GM21619 (cell line): ENCODE results near the gene FAM193A.
"Not testable (repeated sequence)": the region's sequence is repeated elsewhere in the genome, so short reads cannot be mapped to it uniquely, and the experiment has no call there.

Experiments used
- ATAC-seq: cut with Tn5 transposase; IDR thresholded peaks from one replicate; pipeline ENCODE4 v1.9.1; 2021; ENCODE audit not compliant: unreplicated experiment

FAM193A gene

DNA sequence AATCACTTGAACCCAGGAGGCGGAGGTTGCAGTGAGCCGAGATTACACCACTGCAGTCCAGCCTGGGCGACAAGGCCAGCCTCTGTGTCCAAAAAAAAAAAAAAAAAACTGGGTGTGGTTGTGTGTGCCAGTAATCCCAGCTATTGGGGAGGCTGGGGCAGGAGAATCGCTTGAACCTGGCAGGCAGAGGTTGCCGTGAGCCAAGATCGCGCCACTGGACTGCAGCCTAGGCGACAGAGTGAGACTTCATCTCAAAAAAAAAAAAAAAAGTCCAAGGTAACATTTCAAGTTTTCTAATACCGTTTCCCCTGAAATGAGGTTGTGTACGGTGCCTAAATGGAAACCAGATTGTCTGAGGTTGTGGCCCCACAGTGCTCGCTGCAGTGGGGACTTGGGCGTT lies 35.6 kb downstream of the FAM193A start:
- ATAC-seq = no peak

DNA sequence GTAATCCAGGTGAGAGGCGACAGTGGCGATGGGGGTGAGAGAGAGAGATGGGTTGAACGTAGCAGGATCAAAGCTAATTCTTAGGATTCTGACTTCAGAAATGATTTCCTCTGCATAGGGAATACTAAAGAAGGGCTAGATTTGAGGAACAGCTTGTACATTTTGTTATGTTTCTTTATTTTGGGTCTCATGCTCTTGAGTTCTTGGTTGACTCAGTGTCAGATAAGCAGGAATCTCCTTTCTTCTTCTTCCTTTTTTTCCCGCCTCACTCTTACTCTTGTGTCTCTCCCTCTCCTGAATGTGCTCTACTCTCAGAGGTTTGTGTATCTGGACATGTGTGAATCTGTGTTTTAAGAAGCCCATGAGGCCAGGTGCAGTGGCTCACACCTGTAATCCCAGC lies 36.4 kb downstream of the FAM193A start:
- no peak for ATAC-seq

GRCh38 chr4:2574009-2574408 lies 37.6 kb downstream of the FAM193A start:
- ATAC-seq = no peak

DNA sequence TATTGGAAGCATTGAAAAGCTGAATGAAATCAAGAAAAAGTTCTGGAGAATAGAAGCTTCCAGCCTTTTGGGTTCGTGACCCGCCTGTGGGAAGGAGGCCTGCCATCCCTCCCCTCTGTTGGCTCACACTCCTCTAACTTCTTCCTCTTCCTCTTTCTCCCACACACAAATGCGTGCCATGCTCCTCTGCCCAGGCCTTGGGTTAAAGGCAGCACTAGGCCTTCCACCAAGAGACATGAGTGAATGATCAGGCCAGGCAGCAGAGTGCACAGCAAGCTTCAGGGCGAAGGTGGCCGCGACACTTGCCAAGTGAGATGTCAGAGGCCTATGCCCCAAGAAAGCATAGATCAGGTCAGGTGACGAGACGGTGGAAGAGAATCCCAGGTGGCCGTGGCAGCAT lies 38.4 kb downstream of the FAM193A start:
- no peak for ATAC-seq

- no peak for ATAC-seq
These were observed 39.8 kb downstream of the FAM193A start for GRCh38 chr4:2576290-2576689.

GRCh38 chr4:2578106-2578505 lies 41.7 kb downstream of the FAM193A start:
- no peak for ATAC-seq

GRCh38 chr4:2579910-2580309 lies 43.5 kb downstream of the FAM193A start:
- no peak for ATAC-seq

- ATAC-seq = no peak
These were observed 46.6 kb downstream of the FAM193A start for GRCh38 chr4:2583092-2583491.

- no peak for ATAC-seq
These were observed 47.1 kb downstream of the FAM193A start for GRCh38 chr4:2583517-2583916.

GRCh38 chr4:2586502-2586901 lies 50.1 kb downstream of the FAM193A start:
- no peak for ATAC-seq

DNA sequence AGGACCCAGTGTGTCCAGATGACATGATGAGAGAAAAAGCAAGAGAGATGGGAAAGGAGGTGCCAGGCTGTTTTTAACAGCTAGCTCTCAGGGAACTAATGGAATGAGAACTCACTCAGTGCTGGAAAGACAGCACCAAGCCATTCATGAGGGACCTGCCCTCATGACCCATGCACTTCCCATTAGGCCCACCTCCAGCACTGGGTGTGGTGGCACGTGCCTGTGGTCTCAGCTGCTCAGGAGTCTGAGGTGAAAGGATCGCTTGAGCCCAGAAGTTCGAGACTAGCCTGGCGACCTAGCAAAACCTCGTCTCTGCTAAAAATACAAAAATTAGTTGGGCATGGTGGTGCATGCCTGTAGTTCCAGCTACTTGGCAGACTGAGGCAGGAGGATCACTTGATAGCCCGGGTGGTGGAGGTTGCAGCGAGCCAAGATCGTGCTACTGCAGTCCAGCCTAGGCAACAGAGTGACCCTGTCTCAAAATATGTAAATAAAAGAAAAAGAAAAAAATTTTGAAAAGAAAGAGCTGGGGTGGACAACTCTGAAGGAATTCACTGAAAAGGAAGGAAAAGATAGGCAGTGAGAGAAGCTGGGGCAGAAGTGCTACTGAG lies 50.9 kb downstream of the FAM193A start:
- no peak for ATAC-seq

GRCh38 chr4:2588259-2588658 lies 51.8 kb downstream of the FAM193A start:
- ATAC-seq = no peak

GRCh38 chr4:2591189-2591588 lies 54.7 kb downstream of the FAM193A start:
- no peak for ATAC-seq

DNA sequence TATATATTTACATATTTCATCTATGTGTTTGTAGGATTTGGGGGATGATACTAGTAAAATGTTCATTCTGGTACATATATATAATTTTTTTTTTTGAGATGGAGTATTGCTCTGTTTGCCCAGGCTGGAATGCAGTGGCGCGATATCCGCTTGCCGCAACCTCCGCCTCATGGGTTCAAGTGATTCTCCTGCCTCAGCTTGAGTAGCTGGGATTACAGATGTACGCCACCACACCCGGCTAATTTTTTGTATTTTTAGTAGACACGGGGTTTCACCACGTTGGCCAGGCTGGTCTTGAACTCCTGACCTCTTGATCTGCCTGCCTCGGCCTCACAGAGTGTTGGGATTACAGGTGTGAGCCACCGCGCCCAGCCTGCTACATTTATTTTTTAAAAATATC lies 55.6 kb downstream of the FAM193A start:
- not testable (repeated sequence) for ATAC-seq

GRCh38 chr4:2592572-2592971 lies 56.1 kb downstream of the FAM193A start:
- ATAC-seq = no peak

DNA sequence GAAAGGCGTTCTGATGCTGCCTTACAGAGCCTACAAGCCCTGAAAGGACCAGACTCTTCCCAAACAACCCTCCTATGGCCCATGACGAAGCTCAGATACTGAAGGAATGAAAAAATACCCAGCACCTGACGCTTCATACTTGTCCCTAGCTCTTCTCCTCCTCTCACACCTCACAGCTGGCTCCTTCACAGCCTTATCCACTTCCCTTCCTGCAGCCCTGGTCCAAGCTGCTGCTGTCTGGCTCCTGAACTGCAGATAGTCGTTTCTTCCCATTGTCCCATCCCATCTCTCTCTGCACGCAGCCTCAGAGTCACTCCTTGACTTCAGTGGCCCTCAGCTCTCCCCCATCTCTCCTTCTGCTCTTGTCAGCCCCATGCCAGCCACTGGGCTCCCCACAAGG lies 56.6 kb downstream of the FAM193A start:
- no peak for ATAC-seq

DNA sequence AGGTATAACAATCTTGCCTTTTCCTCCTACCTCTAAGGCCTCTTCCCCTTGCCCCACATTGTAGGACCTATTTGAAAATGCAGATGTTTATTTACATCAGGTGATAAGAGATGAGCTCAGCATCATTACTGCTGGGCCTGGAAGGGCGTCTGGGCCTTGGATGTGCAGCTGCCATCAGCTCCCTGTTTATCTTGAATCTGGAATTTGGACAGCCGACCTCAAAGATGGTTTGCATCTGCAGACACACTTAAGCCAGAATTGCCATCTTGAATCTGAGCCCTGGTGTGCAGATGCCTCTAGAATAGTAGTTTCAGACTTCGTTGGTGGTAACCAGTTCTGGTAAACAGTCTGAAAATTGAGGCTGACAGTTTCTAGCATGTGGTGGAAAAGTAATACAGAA lies 59.0 kb downstream of the FAM193A start:
- ATAC-seq = no peak

- no peak for ATAC-seq
These were observed 59.6 kb downstream of the FAM193A start for GRCh38 chr4:2595952-2596552.

DNA sequence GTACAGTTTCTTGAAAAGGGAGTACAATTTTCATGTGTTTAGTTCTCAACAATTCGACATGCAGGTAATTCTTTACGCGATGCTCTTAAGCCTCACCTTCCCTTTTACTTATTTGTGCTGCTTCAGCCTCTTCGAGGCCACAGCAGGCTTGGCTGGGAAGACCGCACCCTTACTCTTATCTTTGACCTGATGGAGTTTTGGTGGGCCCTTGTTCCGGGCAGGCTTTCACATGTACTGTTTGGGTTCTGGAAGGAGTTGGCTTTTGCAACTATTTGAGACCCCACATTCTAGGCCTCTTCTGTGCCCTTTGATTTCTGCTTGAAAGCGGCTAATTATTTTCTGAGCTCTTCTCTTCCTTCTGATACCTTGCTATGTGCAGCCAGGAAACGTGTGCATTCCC lies 60.2 kb downstream of the FAM193A start:
- no peak for ATAC-seq

DNA sequence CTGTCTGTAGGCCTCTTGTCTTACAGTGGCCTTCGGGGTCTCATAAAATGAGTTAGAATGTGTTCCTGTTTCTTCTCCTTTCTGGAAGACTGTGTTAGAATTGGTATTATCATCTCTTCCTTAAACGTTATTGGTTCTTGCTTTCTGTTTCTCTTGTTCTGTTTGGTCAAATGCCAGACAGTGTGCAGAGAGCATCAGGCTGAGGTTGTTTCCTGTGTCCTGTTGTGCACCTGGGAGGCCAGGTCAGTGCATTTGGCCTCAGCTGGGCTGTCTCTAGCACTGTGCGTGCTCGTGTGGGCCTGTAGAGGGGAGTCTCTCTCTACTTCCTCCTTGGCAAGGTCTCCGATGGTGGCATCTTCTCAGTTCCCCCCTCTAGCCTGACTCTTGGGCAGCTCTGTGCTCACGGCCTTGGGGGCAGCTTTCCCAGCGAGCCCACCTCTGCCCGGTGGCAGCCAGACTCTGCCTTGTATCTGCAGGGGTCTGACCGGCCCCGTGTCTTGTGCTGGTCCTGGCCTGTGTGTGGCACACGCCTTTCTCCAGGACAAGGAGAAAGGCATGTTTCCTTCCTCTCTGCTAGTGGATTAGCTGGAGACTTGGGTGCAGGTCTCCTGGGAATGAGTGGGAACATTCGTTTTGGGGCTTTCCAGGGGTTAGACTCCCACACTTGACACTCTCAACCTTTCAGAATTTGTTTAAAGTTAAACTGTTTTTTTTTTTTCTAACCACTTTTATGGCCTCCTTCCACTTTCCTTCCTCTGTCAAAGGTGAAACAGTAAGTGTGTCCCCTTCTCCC lies 62.3 kb downstream of the FAM193A start:
- peak; percentile 74 for ATAC-seq

- no peak for ATAC-seq
These were observed 62.8 kb downstream of the FAM193A start for GRCh38 chr4:2599304-2599654.

- no peak for ATAC-seq
These were observed 64.4 kb downstream of the FAM193A start for GRCh38 chr4:2600878-2601277.
